K562 (cell line): ENCODE data around the gene DOCK1. TPM values are rescaled to one million over a fixed set of nuclear protein-coding genes. Genes with fewer than 3 reads are reported as not detected.

Source experiments
- ATAC-seq: fragments of 200-7000 bp; cut with Tn5 transposase; 3 replicates; pipeline ENCODE4 v1.9.1; 2020; ENCODE audit warnings: moderate library complexity
- BruUV-seq: library from RNA; stranded (reverse); fragments of 400-500 nt; replicated peaks from 2 replicates; lab custom pipeline; 2021; lab: Mats Ljungman, UMichigan
- CTCF ChIA-PET: fragments of 300-600 bp; formaldehyde crosslinking; extraction: SDS; loops from one replicate; lab custom pipeline; 2021; ENCODE audit warnings: low intra/inter-chr PET ratio; lab: Yijun Ruan, JAX
- POLR2A ChIA-PET: fragments of 300-600, 350-650 bp; sonication (Branson Sonifier 250); formaldehyde crosslinking; extraction: SDS; loops from one replicate; lab custom pipeline; 2021; ENCODE audit warnings: antibody characterized with exemption, inconsistent platforms; lab: Yijun Ruan, JAX
- DNase-seq, 4 experiments: peaks; one replicate each; pipeline versions ENCODE4 v3.0.0 to v3.0.0-alpha.2; 2011 to 2018; ENCODE audit warnings: low spot score in 3 of 4, mixed read lengths in 3 of 4; ENCODE audit errors: extremely low read depth in 1 of 4
- FAIRE-seq: peaks from 2 replicates; lab custom pipeline; 2011; peaks lifted over from hg19 to GRCh38; lab: Jason Lieb, UNC
- H2AFZ ChIP-seq: 2 replicates; pipeline ENCODE4 v1.6.0; 2011; ENCODE audit warnings: low read depth, low read length, control low read depth, inconsistent platforms
- H3K27ac ChIP-seq: fragments of 200-600 bp; 3 replicates; pipeline ENCODE4 v1.8.0; 2011; ENCODE audit warnings: low read depth, mild to moderate bottlenecking, control low read depth, inconsistent platforms, low read length, moderate library complexity, mixed read lengths; ENCODE audit errors: extremely low read depth
- H3K27me3 ChIP-seq, 2 experiments: fragments of 300-600 bp in 1 of 2; 2 replicates in 1 of 2; 3 replicates in 1 of 2; pipeline versions ENCODE4 v1.6.0 to v1.8.0; 2011; ENCODE audit warnings: inconsistent platforms in 2 of 2, low read length in 2 of 2, mild to moderate bottlenecking in 1 of 2, mixed read lengths in 1 of 2, moderate library complexity in 1 of 2; ENCODE audit not compliant: control insufficient read depth in 2 of 2, insufficient read depth in 2 of 2
- H3K36me3 ChIP-seq: fragments of 300-600 bp; 3 replicates; pipeline ENCODE4 v1.8.0; 2011; ENCODE audit warnings: mild to moderate bottlenecking, low read length, inconsistent platforms; ENCODE audit not compliant: control insufficient read depth, insufficient read depth
- H3K4me1 ChIP-seq, 2 experiments: fragments of 200-600 bp in 1 of 2; replicated peaks in 1 of 2; 2 replicates in 1 of 2; 3 replicates in 1 of 2; pipeline versions ENCODE4 v1.5.1 to v1.8.0; 2011; ENCODE audit warnings: inconsistent platforms in 2 of 2, low read length in 2 of 2, mild to moderate bottlenecking in 1 of 2, mixed read lengths in 1 of 2, moderate library complexity in 1 of 2; ENCODE audit not compliant: control insufficient read depth in 2 of 2, insufficient read depth in 2 of 2
- H3K4me2 ChIP-seq: 2 replicates; pipeline ENCODE4 v1.6.1; 2011; ENCODE audit warnings: low read length, control low read depth, inconsistent platforms, mixed read lengths; ENCODE audit not compliant: insufficient read depth
- H3K4me3 ChIP-seq: fragments of 200-600 bp; sonication (generic), shearing (Covaris generic); 2 replicates; pipeline ENCODE4 v1.5.1; 2016; ENCODE audit warnings: control low read depth, inconsistent platforms
- H3K79me2 ChIP-seq: fragments of 200-600 bp; 3 replicates; pipeline ENCODE4 v1.8.0; 2011; ENCODE audit warnings: low read length, inconsistent platforms; ENCODE audit not compliant: control insufficient read depth, insufficient read depth
- H3K9ac ChIP-seq, 2 experiments: 2 replicates each; pipeline versions ENCODE4 v1.6.0 to v1.6.1; 2011; ENCODE audit warnings: low read depth in 2 of 2, low read length in 2 of 2, control low read depth in 1 of 2, inconsistent platforms in 1 of 2, mild to moderate bottlenecking in 1 of 2, mixed read lengths in 1 of 2; ENCODE audit not compliant: insufficient read depth in 1 of 2
- H3K9me1 ChIP-seq: one replicate; pipeline ENCODE4 v1.6.0; 2011; ENCODE audit warnings: inconsistent platforms, mild to moderate bottlenecking, low read length, moderate library complexity; ENCODE audit not compliant: control insufficient read depth, insufficient read depth
- H3K9me3 ChIP-seq: replicated peaks from 2 replicates; pipeline ENCODE4 v1.5.1; 2011; ENCODE audit warnings: low read depth, low read length, inconsistent platforms; ENCODE audit not compliant: control insufficient read depth, insufficient read depth
- H4K20me1 ChIP-seq: replicated peaks from 2 replicates; pipeline ENCODE4 v1.6.1; 2011; ENCODE audit warnings: low read length, inconsistent platforms, mixed read lengths; ENCODE audit not compliant: control insufficient read depth, insufficient read depth
- WGBS: fragments of 100-300 bp; shearing (Covaris generic); methylation state at CpG from one replicate; pipeline ENCODE4 v1.1.6; 2016; ENCODE audit warnings: low coverage, mixed read lengths; ENCODE audit not compliant: insufficient coverage; ENCODE audit errors: missing lambda C conversion rate; 5-methylcytosine and 5-hydroxymethylcytosine counted together
- in situ Hi-C: fragments of 300-500 bp; cut with MboI; formaldehyde crosslinking; loops from 4 replicates; pipeline ENCODE4 v1.15.0; 2018; ENCODE audit warnings: inconsistent platforms, mixed read lengths
- intact Hi-C: fragments of 100-400 bp; cut with micrococcal nuclease; formaldehyde crosslinking; loops from 2 replicates; pipeline ENCODE4 v1.14.2; 2022
- polyA plus RNA-seq, 8 experiments: library from polyadenylated mRNA; depleted of rRNA in 4 of 8; stranded (reverse) in 5 of 8; unstranded in 3 of 8; fragments of >200 nt; fragmentation: Nextera tagmentation in 2 of 8; fragmentation: Illumina TruSeq in 1 of 8; extraction: Ambion mirVana in 2 of 8; extraction: Trizol in 1 of 8; gene quantifications; 2 replicates each; pipeline versions ENCODE4 v1.2.1 to v1.2.3, GENCODE V29; 2011 to 2014; ENCODE audit warnings: inconsistent platforms in 1 of 8, missing spikeins in 1 of 8
- total RNA-seq, 7 experiments: library from RNA; depleted of rRNA in 6 of 7; stranded (reverse); fragments of >200 nt in 6 of 7; fragmentation: Illumina TruSeq in 2 of 7; extraction: Trizol in 2 of 7; gene quantifications; 2 replicates each; pipeline versions ENCODE4 v1.2.1 to v1.2.3, GENCODE V29; 2011 to 2021; ENCODE audit warnings: low replicate concordance in 1 of 7
- TF ChIP-seq, protein P1 (sequence below): fragments of 200-600 bp; sonication (generic); IDR thresholded peaks from one replicate; pipeline ENCODE4 v1.6.1; 2012; ENCODE audit warnings: mild to moderate bottlenecking, low read depth, low read length, inconsistent platforms
- TF ChIP-seq, protein P2 (sequence below), 3 experiments: IDR thresholded peaks in 2 of 3; conservative IDR thresholded peaks in 1 of 3; 2 replicates each; pipeline ENCODE4 v1.5.1; 2011 to 2012; ENCODE audit warnings: low read length in 3 of 3, mild to moderate bottlenecking in 3 of 3, control low read depth in 2 of 3, improper control_type of control experiment in 1 of 3, inconsistent platforms in 1 of 3, low read depth in 1 of 3, mixed read lengths in 1 of 3, moderate library complexity in 1 of 3; ENCODE audit not compliant: insufficient read depth in 2 of 3

DOCK1 gene
- total and polyA plus RNA-seq, 9 of the 15 experiments (the other 6 are each of a cell fraction or from before 2014, with no cell fraction given): 0.31 TPM; not detected in 8

DNA sequence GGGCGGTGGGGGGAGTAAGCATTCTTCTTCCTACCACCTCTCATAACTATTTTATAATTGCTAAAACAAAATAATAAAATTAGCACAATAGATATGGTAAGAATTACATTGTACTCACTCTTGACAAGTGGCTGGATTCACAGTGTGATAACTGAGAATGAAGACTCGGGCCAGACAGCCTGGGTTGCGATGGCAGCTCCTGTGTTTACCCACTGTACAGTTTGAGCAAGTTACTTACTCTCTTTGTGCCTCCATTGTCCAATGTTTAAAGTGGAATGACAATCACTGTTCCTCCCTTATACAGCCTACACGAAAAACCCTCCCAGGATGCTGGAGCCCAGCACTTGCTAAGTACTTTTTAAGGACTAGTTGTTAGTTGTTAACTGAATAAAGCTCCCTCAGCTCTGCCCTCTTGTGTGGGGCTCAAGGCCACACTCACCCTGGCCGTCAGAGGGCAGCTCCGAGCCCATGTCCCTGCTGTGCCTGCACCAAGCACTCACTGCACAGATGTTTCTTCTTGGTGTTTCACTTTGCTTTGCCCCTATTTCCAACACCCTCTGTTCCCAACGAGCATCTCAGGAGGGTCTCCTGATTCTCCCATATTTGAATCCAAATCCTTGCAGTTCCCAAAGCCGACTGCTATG, 587.5 kb downstream of the DOCK1 start:
- no peak overlapping the region for H3K4me2 ChIP-seq
- no peaks in the 10 kb centered on the region for H3K9me3 ChIP-seq
- intact Hi-C loops: no loop called here
- H3K4me1 ChIP-seq: no peaks in the 10 kb centered on the region
- no peak overlapping the region for H2AFZ ChIP-seq
- FAIRE-seq (no peak), ATAC-seq (no peak), DNase-seq (peak in 1 of 4 experiments; percentile 1)
- H3K79me2 ChIP-seq: no peaks in the 10 kb centered on the region
- H3K27ac ChIP-seq: no peak overlapping the region
- H3K4me3 ChIP-seq: no peak overlapping the region
- ChIA-PET POLR2A (no interaction called here), CTCF (no interaction called here)
- 1% methylated on average over 6 of the region's 8 CpGs for WGBS
- TF ChIP-seq, protein P1, sequence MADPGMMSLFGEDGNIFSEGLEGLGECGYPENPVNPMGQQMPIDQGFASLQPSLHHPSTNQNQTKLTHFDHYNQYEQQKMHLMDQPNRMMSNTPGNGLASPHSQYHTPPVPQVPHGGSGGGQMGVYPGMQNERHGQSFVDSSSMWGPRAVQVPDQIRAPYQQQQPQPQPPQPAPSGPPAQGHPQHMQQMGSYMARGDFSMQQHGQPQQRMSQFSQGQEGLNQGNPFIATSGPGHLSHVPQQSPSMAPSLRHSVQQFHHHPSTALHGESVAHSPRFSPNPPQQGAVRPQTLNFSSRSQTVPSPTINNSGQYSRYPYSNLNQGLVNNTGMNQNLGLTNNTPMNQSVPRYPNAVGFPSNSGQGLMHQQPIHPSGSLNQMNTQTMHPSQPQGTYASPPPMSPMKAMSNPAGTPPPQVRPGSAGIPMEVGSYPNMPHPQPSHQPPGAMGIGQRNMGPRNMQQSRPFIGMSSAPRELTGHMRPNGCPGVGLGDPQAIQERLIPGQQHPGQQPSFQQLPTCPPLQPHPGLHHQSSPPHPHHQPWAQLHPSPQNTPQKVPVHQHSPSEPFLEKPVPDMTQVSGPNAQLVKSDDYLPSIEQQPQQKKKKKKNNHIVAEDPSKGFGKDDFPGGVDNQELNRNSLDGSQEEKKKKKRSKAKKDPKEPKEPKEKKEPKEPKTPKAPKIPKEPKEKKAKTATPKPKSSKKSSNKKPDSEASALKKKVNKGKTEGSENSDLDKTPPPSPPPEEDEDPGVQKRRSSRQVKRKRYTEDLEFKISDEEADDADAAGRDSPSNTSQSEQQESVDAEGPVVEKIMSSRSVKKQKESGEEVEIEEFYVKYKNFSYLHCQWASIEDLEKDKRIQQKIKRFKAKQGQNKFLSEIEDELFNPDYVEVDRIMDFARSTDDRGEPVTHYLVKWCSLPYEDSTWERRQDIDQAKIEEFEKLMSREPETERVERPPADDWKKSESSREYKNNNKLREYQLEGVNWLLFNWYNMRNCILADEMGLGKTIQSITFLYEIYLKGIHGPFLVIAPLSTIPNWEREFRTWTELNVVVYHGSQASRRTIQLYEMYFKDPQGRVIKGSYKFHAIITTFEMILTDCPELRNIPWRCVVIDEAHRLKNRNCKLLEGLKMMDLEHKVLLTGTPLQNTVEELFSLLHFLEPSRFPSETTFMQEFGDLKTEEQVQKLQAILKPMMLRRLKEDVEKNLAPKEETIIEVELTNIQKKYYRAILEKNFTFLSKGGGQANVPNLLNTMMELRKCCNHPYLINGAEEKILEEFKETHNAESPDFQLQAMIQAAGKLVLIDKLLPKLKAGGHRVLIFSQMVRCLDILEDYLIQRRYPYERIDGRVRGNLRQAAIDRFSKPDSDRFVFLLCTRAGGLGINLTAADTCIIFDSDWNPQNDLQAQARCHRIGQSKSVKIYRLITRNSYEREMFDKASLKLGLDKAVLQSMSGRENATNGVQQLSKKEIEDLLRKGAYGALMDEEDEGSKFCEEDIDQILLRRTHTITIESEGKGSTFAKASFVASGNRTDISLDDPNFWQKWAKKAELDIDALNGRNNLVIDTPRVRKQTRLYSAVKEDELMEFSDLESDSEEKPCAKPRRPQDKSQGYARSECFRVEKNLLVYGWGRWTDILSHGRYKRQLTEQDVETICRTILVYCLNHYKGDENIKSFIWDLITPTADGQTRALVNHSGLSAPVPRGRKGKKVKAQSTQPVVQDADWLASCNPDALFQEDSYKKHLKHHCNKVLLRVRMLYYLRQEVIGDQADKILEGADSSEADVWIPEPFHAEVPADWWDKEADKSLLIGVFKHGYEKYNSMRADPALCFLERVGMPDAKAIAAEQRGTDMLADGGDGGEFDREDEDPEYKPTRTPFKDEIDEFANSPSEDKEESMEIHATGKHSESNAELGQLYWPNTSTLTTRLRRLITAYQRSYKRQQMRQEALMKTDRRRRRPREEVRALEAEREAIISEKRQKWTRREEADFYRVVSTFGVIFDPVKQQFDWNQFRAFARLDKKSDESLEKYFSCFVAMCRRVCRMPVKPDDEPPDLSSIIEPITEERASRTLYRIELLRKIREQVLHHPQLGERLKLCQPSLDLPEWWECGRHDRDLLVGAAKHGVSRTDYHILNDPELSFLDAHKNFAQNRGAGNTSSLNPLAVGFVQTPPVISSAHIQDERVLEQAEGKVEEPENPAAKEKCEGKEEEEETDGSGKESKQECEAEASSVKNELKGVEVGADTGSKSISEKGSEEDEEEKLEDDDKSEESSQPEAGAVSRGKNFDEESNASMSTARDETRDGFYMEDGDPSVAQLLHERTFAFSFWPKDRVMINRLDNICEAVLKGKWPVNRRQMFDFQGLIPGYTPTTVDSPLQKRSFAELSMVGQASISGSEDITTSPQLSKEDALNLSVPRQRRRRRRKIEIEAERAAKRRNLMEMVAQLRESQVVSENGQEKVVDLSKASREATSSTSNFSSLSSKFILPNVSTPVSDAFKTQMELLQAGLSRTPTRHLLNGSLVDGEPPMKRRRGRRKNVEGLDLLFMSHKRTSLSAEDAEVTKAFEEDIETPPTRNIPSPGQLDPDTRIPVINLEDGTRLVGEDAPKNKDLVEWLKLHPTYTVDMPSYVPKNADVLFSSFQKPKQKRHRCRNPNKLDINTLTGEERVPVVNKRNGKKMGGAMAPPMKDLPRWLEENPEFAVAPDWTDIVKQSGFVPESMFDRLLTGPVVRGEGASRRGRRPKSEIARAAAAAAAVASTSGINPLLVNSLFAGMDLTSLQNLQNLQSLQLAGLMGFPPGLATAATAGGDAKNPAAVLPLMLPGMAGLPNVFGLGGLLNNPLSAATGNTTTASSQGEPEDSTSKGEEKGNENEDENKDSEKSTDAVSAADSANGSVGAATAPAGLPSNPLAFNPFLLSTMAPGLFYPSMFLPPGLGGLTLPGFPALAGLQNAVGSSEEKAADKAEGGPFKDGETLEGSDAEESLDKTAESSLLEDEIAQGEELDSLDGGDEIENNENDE: no peak
- TF ChIP-seq, protein P2, sequence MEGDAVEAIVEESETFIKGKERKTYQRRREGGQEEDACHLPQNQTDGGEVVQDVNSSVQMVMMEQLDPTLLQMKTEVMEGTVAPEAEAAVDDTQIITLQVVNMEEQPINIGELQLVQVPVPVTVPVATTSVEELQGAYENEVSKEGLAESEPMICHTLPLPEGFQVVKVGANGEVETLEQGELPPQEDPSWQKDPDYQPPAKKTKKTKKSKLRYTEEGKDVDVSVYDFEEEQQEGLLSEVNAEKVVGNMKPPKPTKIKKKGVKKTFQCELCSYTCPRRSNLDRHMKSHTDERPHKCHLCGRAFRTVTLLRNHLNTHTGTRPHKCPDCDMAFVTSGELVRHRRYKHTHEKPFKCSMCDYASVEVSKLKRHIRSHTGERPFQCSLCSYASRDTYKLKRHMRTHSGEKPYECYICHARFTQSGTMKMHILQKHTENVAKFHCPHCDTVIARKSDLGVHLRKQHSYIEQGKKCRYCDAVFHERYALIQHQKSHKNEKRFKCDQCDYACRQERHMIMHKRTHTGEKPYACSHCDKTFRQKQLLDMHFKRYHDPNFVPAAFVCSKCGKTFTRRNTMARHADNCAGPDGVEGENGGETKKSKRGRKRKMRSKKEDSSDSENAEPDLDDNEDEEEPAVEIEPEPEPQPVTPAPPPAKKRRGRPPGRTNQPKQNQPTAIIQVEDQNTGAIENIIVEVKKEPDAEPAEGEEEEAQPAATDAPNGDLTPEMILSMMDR (IDR thresholded peaks at IDR 0.05 in 2 of 3, conservative IDR thresholded peaks at IDR 0.05 in 1 of 3; ENCODE audit: insufficient read depth in 2 of 3, low read depth in 1 of 3, low read length in 3 of 3): 0 out of 6 replicates have a peak, but pooled peaks of 1 of the 3 experiments have one; percentile 24
- no peak overlapping the region for H3K9ac ChIP-seq
- H3K36me3 ChIP-seq: no peaks in the 10 kb centered on the region
- H3K9me1 ChIP-seq: no peaks in the 10 kb centered on the region
- no peaks in the 10 kb centered on the region for H3K27me3 ChIP-seq
- no peaks in the 10 kb centered on the region for H4K20me1 ChIP-seq
- in situ Hi-C loops: no loop called here
- BruUV-seq: no TSS peak
